ENCODE results near the gene TCERG1L. TPM values are rescaled to one million over a fixed set of nuclear protein-coding genes. Genes with fewer than 3 reads are reported as not detected.

Gene TCERG1L
- total and polyA plus RNA-seq, 9 of the 15 experiments (the other 6 are each of a cell fraction or from before 2014, with no cell fraction given): not detected

- DNase-seq (ENCODE audit: extremely low read depth in 1 of 4, low spot score in 3 of 4) (no peak), ATAC-seq (no peak), FAIRE-seq (no peak)
- ChIA-PET CTCF (ENCODE audit: low intra/inter-chr PET ratio) (no interaction called here), POLR2A (no interaction called here)
- no peaks in the 10 kb centered on the region for H3K36me3 ChIP-seq (ENCODE audit: control insufficient read depth, insufficient read depth, low read length)
- no peaks in the 10 kb centered on the region for H3K9me3 ChIP-seq (replicated peaks; ENCODE audit: control insufficient read depth, insufficient read depth, low read depth, low read length)
- TF ChIP-seq CBX3 (IDR thresholded peaks at IDR 0.05; ENCODE audit: borderline replicate concordance in 1 of 2, low read length in 2 of 2) (no peak), ZNF23 (CRISPR knock-in tag; IDR thresholded peaks at IDR 0.05) (no peak), NCOA4 (IDR thresholded peaks at IDR 0.05; ENCODE audit: partially characterized antibody) (no peak), CREM (IDR thresholded peaks at IDR 0.05; ENCODE audit: low read depth) (no peak), ZNF165 (CRISPR knock-in tag; IDR thresholded peaks at IDR 0.05; ENCODE audit: borderline replicate concordance) (no peak), CHD4 (IDR thresholded peaks at IDR 0.05; ENCODE audit: insufficient read depth, insufficient replicate concordance, low read depth, low read length, poor library complexity, severe bottlenecking) (no peak), ESRRA (IDR thresholded peaks at IDR 0.05; ENCODE audit: borderline replicate concordance, low read depth) (no peak), RBM39 (optimal IDR thresholded peaks at IDR 0.05; ENCODE audit: low read depth, low read length) (no peak), RNF2 (IDR thresholded peaks at IDR 0.05) (no peak), MIER1 (IDR thresholded peaks at IDR 0.05; ENCODE audit: low read depth) (no peak), SIX5 (IDR thresholded peaks at IDR 0.05; ENCODE audit: borderline replicate concordance in 1 of 2, insufficient read depth in 1 of 2, low read depth in 1 of 2, low read length in 2 of 2) (no peak), ELK1 (CRISPR knock-in tag; IDR thresholded peaks at IDR 0.05) (no peak), PHB (CRISPR knock-in tag; IDR thresholded peaks at IDR 0.05) (no peak), CREBBP (IDR thresholded peaks at IDR 0.05; ENCODE audit: low read depth, low read length) (no peak), ZBTB1 (CRISPR knock-in tag; IDR thresholded peaks at IDR 0.05; ENCODE audit: borderline replicate concordance, low read depth) (no peak), TFAM (CRISPR knock-in tag; conservative IDR thresholded peaks at IDR 0.05) (no peak), CC2D1A (IDR thresholded peaks at IDR 0.05) (no peak), FOXK2 (conservative IDR thresholded peaks at IDR 0.05 in 1 of 2, IDR thresholded peaks at IDR 0.05 in 1 of 2; ENCODE audit: low read depth in 2 of 2) (no peak), MAFG (tag; conservative IDR thresholded peaks at IDR 0.05) (no peak)
- H3K4me3 ChIP-seq: no peak overlapping the region
- H3K27me3 ChIP-seq (ENCODE audit: control insufficient read depth in 2 of 2, insufficient read depth in 2 of 2, low read length in 2 of 2): peaks cover 2 to 9% of the 10 kb centered on the region in 2 experiments; a peak in 2 of 5 replicates
- no peak overlapping the region for H3K4me2 ChIP-seq (ENCODE audit: insufficient read depth, low read length)
- 8% methylated on average over 6 of the region's 6 CpGs for WGBS (ENCODE audit: insufficient coverage, low coverage, missing lambda C conversion rate)
- no peaks in the 10 kb centered on the region for H3K9me1 ChIP-seq (ENCODE audit: control insufficient read depth, insufficient read depth, low read length)
- H3K27ac ChIP-seq (ENCODE audit: extremely low read depth, low read depth, low read length): no peak overlapping the region
- no peaks in the 10 kb centered on the region for H3K4me1 ChIP-seq (replicated peaks in 1 of 2; ENCODE audit: control insufficient read depth in 2 of 2, insufficient read depth in 2 of 2, low read length in 2 of 2)
- in situ Hi-C loops (cut with MboI) (no loop called here), intact Hi-C loops (cut with micrococcal nuclease) (no loop called here)
- H4K20me1 ChIP-seq (replicated peaks; ENCODE audit: control insufficient read depth, insufficient read depth, low read length): no peaks in the 10 kb centered on the region
- BruUV-seq (replicated peaks): no TSS peak
- no peak overlapping the region for H2AFZ ChIP-seq (ENCODE audit: low read depth, low read length)
- H3K9ac ChIP-seq (ENCODE audit: insufficient read depth in 1 of 2, low read depth in 2 of 2, low read length in 2 of 2): no peak overlapping the region
- no peaks in the 10 kb centered on the region for H3K79me2 ChIP-seq (ENCODE audit: control insufficient read depth, insufficient read depth, low read length)
Observed at GRCh38 chr10:131129544-131129943, 182.0 kb downstream of the TCERG1L start.
